Epidermal melanocyte (primary cell): Measurements from ENCODE around the gene ZNF219.
A peak's percentile ranks its signal among the peaks of the same experiment; 100 is the strongest.

ENCODE experiments used
- DNase-seq: peaks from one replicate; pipeline ENCODE4 v3.0.0; 2011; ENCODE audit warnings: low spot score; ENCODE audit not compliant: insufficient read length

ZNF219 gene

GRCh38 chr14:21102521-21103410 lies 4.3 kb upstream of the ZNF219 start:
- no peak for DNase-seq

- DNase-seq: no peak
Measured at GRCh38 chr14:21101802-21102413, 3.5 kb upstream of the ZNF219 start.

- no peak for DNase-seq
Measured at GRCh38 chr14:21100931-21101330, 2.5 kb upstream of the ZNF219 start, which contains the start of gene TMEM253. Gene TMEM253, plus strand, starts transcription at chr14:21101066. Its CDS starts 278 bp downstream, at chr14:21101344.

GRCh38 chr14:21099596-21099985 lies 1.1 kb upstream of the ZNF219 start:
- DNase-seq: no peak

- DNase-seq: no peak
Measured at GRCh38 chr14:21098892-21099595, 589 bp upstream of the ZNF219 start.

- DNase-seq: no peak
Measured at GRCh38 chr14:21097636-21098075, 799 bp downstream of the ZNF219 start.

- no peak for DNase-seq
Measured at GRCh38 chr14:21096978-21097635, 1.3 kb downstream of the ZNF219 start.

- no peak for DNase-seq
Measured at GRCh38 chr14:21096438-21096837, 2.0 kb downstream of the ZNF219 start.

- DNase-seq: no peak
Measured at GRCh38 chr14:21095430-21096205, 2.8 kb downstream of the ZNF219 start.

- DNase-seq: peak; percentile 75
Measured at GRCh38 chr14:21093769-21094681, 4.4 kb downstream of the ZNF219 start.

- no peak for DNase-seq
Measured at GRCh38 chr14:21093018-21093417, 5.4 kb downstream of the ZNF219 start.

- peak; percentile 94 for DNase-seq
Measured at GRCh38 chr14:21092273-21093011, 6.0 kb downstream of the ZNF219 start.

- no peak for DNase-seq
Measured at GRCh38 chr14:21091821-21092272, 6.6 kb downstream of the ZNF219 start.

- DNase-seq: no peak
Measured at GRCh38 chr14:21090940-21091663, 7.4 kb downstream of the ZNF219 start.

GRCh38 chr14:21090194-21090939 lies 8.1 kb downstream of the ZNF219 start:
- no peak for DNase-seq

GRCh38 chr14:21089877-21090193 lies 8.6 kb downstream of the ZNF219 start:
- DNase-seq: no peak

GRCh38 chr14:21089271-21089670 lies 9.2 kb downstream of the ZNF219 start:
- DNase-seq: no peak

- no peak for DNase-seq
Measured at GRCh38 chr14:21088687-21089086, 9.8 kb downstream of the ZNF219 start.
